Activated CD4-positive, alpha-beta T cell treated with anti-CD3 and anti-CD28 coated beads for 1 hour (primary cell): ENCODE data around the gene SVIL.
"Not testable (repeated sequence)": the region's sequence is repeated elsewhere in the genome, so short reads cannot be mapped to it uniquely, and the experiment has no call there.

Experiments
- DNase-seq: peaks from one replicate; pipeline ENCODE4 v3.0.0-alpha.2; 2020

SVIL gene

DNA sequence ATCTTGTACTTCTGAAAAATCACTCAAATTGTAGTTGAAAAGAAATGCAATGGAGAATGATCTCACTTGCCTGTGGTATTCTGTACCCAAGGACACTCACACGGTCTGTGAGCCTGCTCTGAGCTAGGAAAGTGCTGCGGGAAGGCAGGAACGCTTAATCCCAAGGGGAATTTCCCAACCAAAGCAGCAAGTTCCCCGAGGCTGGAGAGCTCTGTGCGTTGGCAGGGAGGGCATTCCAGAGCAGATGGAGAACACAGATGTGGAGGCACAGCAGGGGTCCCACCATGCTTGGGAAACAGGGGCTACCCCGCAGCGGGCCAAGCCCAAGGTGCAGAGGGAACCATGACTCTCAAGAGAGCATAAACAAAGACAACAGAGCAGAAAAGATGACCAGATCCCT, 13.6 kb downstream of the SVIL start:
- DNase-seq = no peak

- DNase-seq = no peak
Observed at GRCh38 chr10:29620112-29620690, 14.6 kb downstream of the SVIL start.

DNA sequence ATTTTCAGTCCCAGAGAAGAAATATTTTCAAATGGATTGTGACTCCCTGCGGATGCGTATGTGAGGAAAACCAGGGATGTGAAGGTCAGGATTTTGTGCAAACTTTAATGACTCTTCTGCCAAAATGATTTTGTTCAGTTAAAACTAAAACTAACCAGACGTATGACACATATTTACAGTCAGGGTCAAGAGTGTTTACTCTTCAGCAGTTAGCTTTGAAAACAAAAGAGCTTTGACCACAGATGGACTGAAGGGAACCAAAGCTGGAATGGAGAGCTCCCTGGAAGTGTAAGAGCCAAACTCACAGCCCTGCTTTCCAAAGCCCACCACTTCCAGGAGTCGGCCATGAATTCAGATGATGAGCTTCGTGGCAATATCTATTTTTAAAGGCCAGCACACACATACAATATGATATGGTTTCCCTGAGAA, 15.5 kb downstream of the SVIL start:
- no peak for DNase-seq

GRCh38 chr10:29618341-29619171, 16.2 kb downstream of the SVIL start:
- no peak for DNase-seq

DNA sequence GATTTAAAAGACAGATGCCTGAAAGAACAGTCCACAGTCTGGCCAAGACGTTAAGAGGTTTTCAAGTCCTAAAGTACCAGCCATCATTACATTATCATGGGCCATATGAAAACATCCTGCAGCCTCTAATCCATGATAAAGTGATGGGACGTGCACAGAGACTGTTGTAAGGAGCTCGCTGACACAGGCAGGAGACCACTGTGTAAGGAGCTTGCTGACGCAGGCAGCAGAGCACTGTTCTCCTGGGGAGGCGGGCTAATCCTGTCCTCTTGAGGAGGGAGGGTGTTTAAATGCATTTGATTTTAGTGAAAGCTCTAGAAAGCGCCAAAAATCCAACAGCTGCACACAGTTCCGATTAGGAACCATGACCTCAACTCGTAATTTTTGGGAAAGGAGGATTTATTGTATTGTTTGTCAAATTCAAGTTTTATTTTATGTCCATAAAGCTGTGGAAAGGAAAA, 16.9 kb downstream of the SVIL start:
- no peak for DNase-seq

GRCh38 chr10:29616542-29616941, 18.2 kb downstream of the SVIL start:
- no peak for DNase-seq

DNA sequence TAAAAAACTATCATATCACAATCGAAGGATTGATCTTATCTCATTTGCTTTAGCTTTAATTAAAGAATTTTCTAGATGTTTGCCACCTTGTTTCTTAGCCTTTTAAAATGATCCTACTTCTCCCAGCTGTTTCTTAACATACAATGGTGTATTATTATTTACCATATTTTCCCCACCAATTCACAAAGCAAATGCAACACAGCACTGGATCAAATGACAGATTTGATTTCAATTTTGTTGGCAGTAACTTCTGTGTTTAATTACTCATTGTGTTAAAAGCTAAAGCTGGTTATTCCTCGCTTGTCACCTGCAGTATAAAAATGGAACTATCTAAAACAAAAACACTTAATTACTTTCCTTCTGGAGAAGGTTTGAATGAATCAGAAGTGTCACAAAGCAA, 19.6 kb downstream of the SVIL start:
- DNase-seq = no peak

DNA sequence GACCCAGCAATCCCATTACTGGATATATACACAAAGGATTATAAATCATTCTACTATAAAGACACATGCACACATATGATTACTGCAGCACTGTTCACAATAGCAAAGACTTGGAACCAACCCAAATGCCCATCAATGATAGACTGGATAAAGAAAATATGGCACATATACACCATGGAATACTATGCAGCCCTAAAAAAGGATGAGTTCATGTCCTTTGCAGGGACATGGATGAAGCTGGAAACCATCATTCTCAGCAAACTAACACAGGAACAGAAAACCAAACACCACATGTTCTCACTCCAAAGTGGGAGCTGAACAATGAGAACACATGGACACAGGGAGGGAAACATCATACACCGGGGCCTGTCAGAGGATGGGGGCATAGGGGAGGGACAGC, 20.5 kb downstream of the SVIL start:
- DNase-seq = not testable (repeated sequence)

DNA sequence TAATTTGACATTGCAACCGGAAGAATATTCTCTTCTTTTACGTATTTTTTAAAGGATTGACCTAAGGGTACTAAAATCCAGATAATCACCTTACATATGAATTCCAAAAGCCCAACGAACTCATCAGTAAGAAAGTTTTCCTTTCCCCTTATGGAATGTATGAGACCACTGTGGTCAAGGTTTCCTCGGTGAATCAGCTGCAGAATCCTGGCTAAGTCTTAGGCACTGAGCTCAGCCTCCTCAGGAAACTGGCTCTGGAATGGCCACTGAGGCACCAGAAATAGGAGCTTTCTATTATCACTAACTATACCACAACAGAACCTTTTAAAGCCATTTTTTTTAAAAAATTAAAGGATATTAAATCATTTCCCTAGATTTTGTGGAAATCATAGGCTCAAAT, 21.0 kb downstream of the SVIL start:
- DNase-seq = no peak

DNA sequence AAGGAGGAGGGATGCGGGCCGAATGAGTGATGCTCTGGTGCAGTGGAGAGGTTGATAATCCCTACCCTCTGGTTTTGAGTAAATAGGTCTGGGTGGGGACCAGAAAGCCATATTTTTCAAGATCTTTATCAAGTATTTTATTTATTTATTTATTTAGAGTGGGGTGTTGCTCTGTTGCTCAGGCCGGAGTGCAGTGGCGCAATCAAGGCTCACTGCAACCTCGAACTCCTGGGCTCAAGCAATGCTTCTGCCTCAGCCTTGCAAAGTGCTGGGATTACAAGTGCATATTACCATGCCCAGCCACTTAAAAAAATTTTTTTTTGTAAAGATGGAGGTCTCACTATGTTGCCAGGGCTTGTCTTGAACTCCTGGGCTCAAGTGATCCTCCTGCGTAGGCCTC, 21.6 kb downstream of the SVIL start:
- DNase-seq = no peak

- no peak for DNase-seq
Observed at GRCh38 chr10:29612657-29613056, 22.1 kb downstream of the SVIL start.

- no peak for DNase-seq
Observed at GRCh38 chr10:29611781-29612381, 22.9 kb downstream of the SVIL start.

DNA sequence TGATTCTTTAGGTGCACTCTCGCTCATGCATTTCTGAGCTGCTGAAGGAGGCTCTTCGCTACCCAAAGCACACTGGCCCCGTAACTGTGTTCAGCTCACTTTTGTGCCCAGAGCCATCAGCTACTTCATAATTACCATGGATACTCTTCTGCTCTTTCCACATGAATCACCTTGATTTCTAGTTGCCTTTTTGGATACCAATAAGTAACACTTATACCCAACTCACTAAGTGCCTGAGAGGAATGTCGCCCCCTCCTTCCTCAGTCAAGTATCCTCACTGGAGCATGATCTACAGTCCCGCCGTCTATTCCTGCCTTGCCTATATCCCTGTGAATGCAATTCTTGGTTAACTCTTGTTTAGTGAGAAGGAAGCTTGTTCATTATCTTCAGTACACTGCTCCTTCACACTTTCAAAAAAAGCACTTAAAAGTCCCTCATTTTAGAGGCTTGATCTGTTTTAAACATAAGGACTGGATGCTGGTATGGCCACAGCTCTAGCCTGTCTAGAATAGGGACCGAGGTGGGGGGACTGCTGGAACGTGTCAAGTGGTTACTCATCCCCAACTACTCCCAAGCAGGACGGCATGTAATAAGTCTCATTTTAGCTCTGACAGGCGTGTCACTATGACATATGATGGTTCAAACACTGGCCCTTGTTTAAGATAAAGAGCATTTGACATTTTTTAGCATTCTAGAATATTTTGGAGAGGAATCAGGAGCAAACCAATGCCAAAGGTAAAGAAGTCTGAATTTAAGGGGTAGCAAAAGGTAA, 23.7 kb downstream of the SVIL start:
- no peak for DNase-seq

DNA sequence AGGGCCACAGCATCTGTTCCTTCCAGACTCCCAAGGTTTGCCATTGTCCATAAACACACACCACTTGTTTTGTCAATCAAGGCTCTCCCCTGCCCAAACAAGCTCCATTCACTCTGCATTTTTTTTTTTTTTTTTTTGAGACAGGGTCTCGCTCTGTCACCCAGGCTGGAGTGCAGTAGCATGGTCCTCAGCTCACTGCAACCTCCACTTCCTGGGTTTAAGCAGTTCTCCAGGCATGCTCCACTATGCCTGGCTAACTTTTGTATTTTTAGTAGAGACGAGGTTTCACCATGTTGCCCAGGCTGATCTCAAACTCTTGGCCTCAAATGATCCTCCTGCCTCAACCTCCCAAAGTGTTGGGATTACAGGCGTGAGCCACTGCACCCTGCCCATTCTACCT, 24.4 kb downstream of the SVIL start:
- DNase-seq = not testable (repeated sequence)

DNA sequence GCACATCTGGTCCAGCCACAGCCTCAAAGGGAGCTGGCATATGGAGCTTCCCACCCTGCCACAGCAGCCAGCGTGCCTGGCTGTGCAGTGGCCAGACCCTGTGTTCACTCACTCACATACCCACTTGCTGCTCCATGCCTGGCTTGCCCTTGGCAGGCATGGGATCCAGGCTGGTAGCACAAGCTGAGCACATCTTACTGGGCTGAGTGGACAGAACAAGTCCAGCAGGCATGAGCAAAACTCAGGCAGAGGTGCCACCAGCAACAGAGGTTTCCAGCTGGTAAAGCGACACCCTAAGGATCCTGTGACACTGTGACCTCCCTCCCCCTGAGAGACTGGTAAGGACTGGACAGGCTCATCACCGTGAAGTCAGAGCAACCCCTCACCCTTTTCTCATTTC, 25.1 kb downstream of the SVIL start:
- DNase-seq = no peak

GRCh38 chr10:29608476-29609301, 26.1 kb downstream of the SVIL start:
- no peak for DNase-seq

- no peak for DNase-seq
Observed at GRCh38 chr10:29608062-29608461, 26.7 kb downstream of the SVIL start.

- no peak for DNase-seq
Observed at GRCh38 chr10:29607576-29607975, 27.2 kb downstream of the SVIL start.

DNA sequence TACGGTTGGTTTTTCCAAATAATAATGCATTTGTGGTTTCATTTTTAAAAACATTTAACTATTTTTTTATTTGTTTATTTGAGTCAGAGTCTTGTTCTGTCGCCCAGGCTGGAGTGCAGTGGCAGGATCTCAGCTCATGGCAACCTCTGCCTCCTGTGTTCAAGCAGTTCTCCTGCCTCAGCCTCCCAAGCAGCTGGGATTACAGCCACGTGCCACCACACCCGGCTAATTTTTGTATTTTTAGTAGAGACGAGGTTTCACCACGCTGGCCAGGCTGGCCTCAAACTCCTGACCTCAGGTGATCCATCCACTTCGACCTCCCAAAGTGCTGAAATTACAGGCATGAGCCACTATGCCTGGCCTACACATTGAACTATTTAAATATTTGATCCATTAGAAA, 28.1 kb downstream of the SVIL start:
- DNase-seq = not testable (repeated sequence)

DNA sequence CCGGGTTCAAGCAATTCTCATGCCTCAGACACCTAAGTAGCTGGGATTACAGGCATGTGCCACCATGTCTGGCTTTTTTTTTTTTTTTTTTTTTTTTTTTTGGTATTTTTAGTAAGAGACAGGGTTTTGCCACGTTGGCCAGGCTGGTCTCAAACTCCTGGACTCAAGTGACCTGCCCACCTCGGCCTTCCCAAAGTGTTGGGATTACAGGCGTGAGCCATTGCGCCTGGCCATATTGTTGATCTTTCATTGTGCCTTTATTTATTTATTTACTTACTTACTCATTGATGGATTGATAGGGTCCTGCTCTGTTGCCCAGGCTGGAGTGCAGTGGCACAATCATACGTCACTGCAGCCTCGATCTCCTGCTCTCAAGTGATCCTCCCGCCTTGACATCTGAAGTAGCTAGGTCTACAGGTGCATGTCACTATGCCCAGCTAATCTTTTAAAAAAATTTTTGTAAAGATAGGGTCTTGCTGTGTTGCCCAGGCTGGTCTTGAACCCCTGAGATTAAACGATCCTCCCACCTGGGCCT, 30.4 kb downstream of the SVIL start:
- DNase-seq = no peak

GRCh38 chr10:29603223-29603896, 31.4 kb downstream of the SVIL start:
- no peak for DNase-seq

DNA sequence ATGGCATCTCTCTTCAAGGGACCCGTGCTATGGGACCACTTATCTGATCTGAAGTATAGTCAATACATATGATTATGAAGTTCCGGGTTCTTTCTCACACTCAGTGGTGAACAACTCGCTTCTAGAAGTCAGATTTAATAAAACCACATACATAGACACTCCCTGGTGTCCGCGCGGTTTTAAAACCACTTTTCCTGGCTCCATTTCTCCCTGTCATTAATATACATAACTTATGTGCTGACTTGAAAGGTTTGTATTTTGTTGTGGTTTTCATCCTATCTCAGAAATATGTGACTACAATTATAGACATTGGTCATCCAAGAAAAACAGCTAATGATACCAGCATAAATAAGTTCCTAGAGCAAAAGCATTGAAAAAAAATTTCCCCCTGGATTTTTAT, 34.0 kb downstream of the SVIL start:
- no peak for DNase-seq
